H1 (cell line): Measurements from ENCODE around the gene BIN1. TPM values are rescaled to one million over a fixed set of nuclear protein-coding genes. Genes with fewer than 3 reads are reported as not detected.

Experiments
- ATF2 ChIP-seq: IDR thresholded peaks from 2 replicates; pipeline ENCODE4 v1.6.1; 2012; ENCODE audit warnings: low read length, inconsistent platforms
- ATF3 ChIP-seq: IDR thresholded peaks from 2 replicates; pipeline ENCODE4 v1.6.1; 2011; ENCODE audit warnings: low read depth, mild to moderate bottlenecking, low read length; ENCODE audit not compliant: insufficient read depth
- CHD7 ChIP-seq: fragments of 300-600 bp; sonication (generic); IDR thresholded peaks from 2 replicates; pipeline ENCODE4 v1.7.1; 2012; ENCODE audit warnings: low read length, moderate library complexity, mild to moderate bottlenecking, inconsistent platforms; ENCODE audit not compliant: insufficient replicate concordance
- MAX ChIP-seq: IDR thresholded peaks from 2 replicates; pipeline ENCODE4 v1.6.1; 2012; ENCODE audit warnings: inconsistent platforms
- PHF8 ChIP-seq: fragments of 200-600 bp; sonication (generic); conservative IDR thresholded peaks from 2 replicates; pipeline ENCODE4 v1.7.1; 2012; ENCODE audit warnings: low read depth, mild to moderate bottlenecking, inconsistent platforms, low read length, moderate library complexity
- TBP ChIP-seq: IDR thresholded peaks from 2 replicates; pipeline ENCODE4 v1.6.1; 2011; ENCODE audit warnings: low read depth, low read length, improper control_type of control experiment
- USF2 ChIP-seq: IDR thresholded peaks from 2 replicates; pipeline ENCODE4 v1.6.1; 2011; ENCODE audit warnings: low read length, improper control_type of control experiment
- polyA plus RNA-seq, 7 experiments: library from polyadenylated mRNA; depleted of rRNA in 3 of 7; stranded (reverse) in 5 of 7; unstranded in 2 of 7; fragments of >200 nt in 5 of 7; fragments of 200-250 nt in 2 of 7; gene quantifications; 1 replicate in 5 of 7; 2 replicates in 1 of 7; 4 replicates in 1 of 7; pipeline versions ENCODE4 v1.2.1 to v1.2.3, GENCODE V29; 2011 to 2013; ENCODE audit warnings: missing spikeins in 2 of 7, mixed read lengths in 2 of 7
- total RNA-seq: library from RNA; stranded (reverse); fragmentation: NEBNext Ultra II Directional; extraction: Animal tissue kit (Norgen Biotek cat#: 25700); gene quantifications from 2 replicates; pipeline ENCODE4 v1.2.1, GENCODE V29; 2021

Gene BIN1
- total and polyA plus RNA-seq, 2 of the 8 experiments (the other 6 are each of a cell fraction or from before 2014, with no cell fraction given) = 23.6 to 35.6 TPM

GRCh38 chr2:127104166-127104660 lies 2.7 kb downstream of the BIN1 start (continued):
- TF ChIP-seq USF2 (no peak), MAX (no peak), ATF2 (no peak), PHF8 (no peak), ATF3 (no peak), TBP (no peak), CHD7 (no peak)
- TF ChIP-seq, all 59 proteins: peak for 0
